Gastroesophageal sphincter (tissue), 4 donors: Measurements from ENCODE around the gene LRRC49. TPM values are rescaled to one million over a fixed set of nuclear protein-coding genes. Genes with fewer than 3 reads are reported as not detected.
A peak's percentile ranks its signal among the peaks of the same experiment; 100 is the strongest.

Source experiments
- ATAC-seq: fragments of 150-250 bp; one replicate; pipeline ENCODE4 v1.9.1; 2016; ENCODE audit warnings: mild to moderate bottlenecking, moderate library complexity
- H3K27ac ChIP-seq, 4 donors: fragments of 200-600 bp; sonication (generic) in 3 of 4; 1 replicate in 3 of 4; 2 replicates in 1 of 4; pipeline ENCODE4 v1.5.1; 2016 to 2019
- H3K27me3 ChIP-seq: fragments of 200-600 bp; sonication (generic); one replicate; pipeline ENCODE4 v1.5.1; 2019
- H3K36me3 ChIP-seq, 2 donors: fragments of 200-600 bp; sonication (generic); one replicate each; pipeline ENCODE4 v1.5.1; 2019; ENCODE audit warnings: control low read depth in 1 of 2
- H3K4me1 ChIP-seq, 3 donors: fragments of 200-600 bp; sonication (generic); 1 replicate in 2 of 3; 2 replicates in 1 of 3; pipeline ENCODE4 v1.5.1; 2016 to 2019; ENCODE audit warnings: control low read depth in 2 of 3
- H3K4me3 ChIP-seq, 2 donors: fragments of 200-600 bp; sonication (generic); one replicate each; pipeline ENCODE4 v1.5.1; 2019; ENCODE audit warnings: mild to moderate bottlenecking in 1 of 2, moderate library complexity in 1 of 2
- H3K9me3 ChIP-seq, 3 donors: fragments of 200-600 bp; sonication (generic); one replicate each; pipeline ENCODE4 v1.5.1; 2017 to 2019; ENCODE audit warnings: control low read depth in 2 of 3
- CTCF ChIP-seq, 4 experiments: fragments of 200-600 bp in 2 of 4; fragments of 450-650 bp in 2 of 4; sonication (generic) in 1 of 4; IDR thresholded peaks; one replicate each; pipeline ENCODE4 v1.5.1; 2017 to 2019; ENCODE audit warnings: antibody characterized with exemption in 4 of 4, mild to moderate bottlenecking in 2 of 4, moderate library complexity in 2 of 4
- EP300 ChIP-seq: sonication (generic); formaldehyde crosslinking; IDR thresholded peaks from one replicate; pipeline ENCODE4 v1.6.1; 2017; ENCODE audit warnings: antibody characterized with exemption, mild to moderate bottlenecking
- POLR2A ChIP-seq, 2 donors: fragments of 450-650 bp; IDR thresholded peaks; one replicate each; pipeline ENCODE4 v1.6.1; 2017; ENCODE audit warnings: antibody characterized with exemption in 2 of 2, mild to moderate bottlenecking in 2 of 2, moderate library complexity in 1 of 2
- POLR2AphosphoS5 ChIP-seq: sonication (generic); formaldehyde crosslinking; IDR thresholded peaks from one replicate; pipeline ENCODE4 v1.6.1; 2017; ENCODE audit warnings: antibody characterized with exemption
- WGBS, 2 donors: methylation state at CpG; one replicate each; pipeline ENCODE4 v1.1.5; 2018; ENCODE audit warnings: low coverage in 1 of 2; 5-methylcytosine and 5-hydroxymethylcytosine counted together
- total RNA-seq, 4 donors: library from RNA; depleted of rRNA; stranded (reverse); fragments of >200 nt; gene quantifications; one replicate each; pipeline ENCODE4 v1.1.0, GENCODE V29; 2016

The LRRC49 gene
- total RNA-seq, 4 donors from 2014 or later = 5.8 to 14.5 (median 9.2) TPM

GRCh38 chr15:71082803-71083202 is 190.2 kb downstream of the LRRC49 start:
- Histone ChIP-seq H3K4me1 (no peaks in the 10 kb centered on the region), H3K36me3 (no peaks in the 10 kb centered on the region), H3K9me3 (no peaks in the 10 kb centered on the region), H3K27me3 (no peaks in the 10 kb centered on the region), H3K27ac (peak overlapping the region in 2 of 4 donors; percentile 36 to 57), H3K4me3 (no peak overlapping the region)
- no peak for ATAC-seq
- WGBS, 2 donors = 44 to 69% methylated on average over 5 of the region's 5 CpGs
- TF ChIP-seq POLR2A (IDR thresholded peaks at IDR 0.05) = no peak
- TF ChIP-seq POLR2AphosphoS5 = peak; percentile 34
- TF ChIP-seq EP300 = no peak

- ATAC-seq = no peak
Measured at GRCh38 chr15:71083349-71083748, 190.7 kb downstream of the LRRC49 start.

GRCh38 chr15:71084264-71084663 is 191.6 kb downstream of the LRRC49 start:
- Histone ChIP-seq H3K27me3 (no peaks in the 10 kb centered on the region), H3K4me3 (no peak overlapping the region), H3K27ac (no peak overlapping the region), H3K36me3 (no peaks in the 10 kb centered on the region), H3K9me3 (no peaks in the 10 kb centered on the region), H3K4me1 (no peaks in the 10 kb centered on the region)
- no peak for ATAC-seq
- no peak for TF ChIP-seq POLR2A (IDR thresholded peaks at IDR 0.05)
- TF ChIP-seq POLR2AphosphoS5 = no peak
- TF ChIP-seq EP300 = no peak
- no peak for TF ChIP-seq CTCF (IDR thresholded peaks at IDR 0.05)
- 80 to 100% methylated on average over 1 of the region's 2 CpGs for WGBS, 2 donors

More at GRCh38 chr15:71083349-71083748, 190.7 kb downstream of the LRRC49 start:
- Histone ChIP-seq H3K27ac (peak overlapping the region in 2 of 4 donors; percentile 36 to 57), H3K27me3 (no peaks in the 10 kb centered on the region), H3K36me3 (no peaks in the 10 kb centered on the region), H3K4me3 (no peak overlapping the region), H3K4me1 (no peaks in the 10 kb centered on the region), H3K9me3 (no peaks in the 10 kb centered on the region)
- WGBS, 2 donors = 45% methylated on average over 5 of the region's 5 CpGs; no CpG with 5 or more reads in 1 of the 2 donors
- no peak for TF ChIP-seq POLR2A (IDR thresholded peaks at IDR 0.05)
- TF ChIP-seq CTCF (IDR thresholded peaks at IDR 0.05) = no peak
- TF ChIP-seq EP300 = no peak
- no peak for TF ChIP-seq POLR2AphosphoS5

- H3K27me3 ChIP-seq = no peaks in the 10 kb centered on the region
- H3K27ac ChIP-seq = no peak overlapping the region
- no peak for ATAC-seq
- no peaks in the 10 kb centered on the region for H3K4me1 ChIP-seq
- 74 to 85% methylated on average over 3 of the region's 3 CpGs for WGBS, 2 donors
- no peaks in the 10 kb centered on the region for H3K36me3 ChIP-seq
- TF ChIP-seq POLR2AphosphoS5 (no peak), POLR2A (IDR thresholded peaks at IDR 0.05) (no peak), CTCF (IDR thresholded peaks at IDR 0.05) (no peak), EP300 (no peak)
- H3K9me3 ChIP-seq = no peaks in the 10 kb centered on the region
- H3K4me3 ChIP-seq = no peak overlapping the region
Measured at GRCh38 chr15:71085809-71086208, 193.2 kb downstream of the LRRC49 start.

- H3K4me3 ChIP-seq = no peak overlapping the region
- no peaks in the 10 kb centered on the region for H3K36me3 ChIP-seq
- ATAC-seq = no peak
- no peak for TF ChIP-seq EP300
- no peak for TF ChIP-seq POLR2AphosphoS5
- no peak for TF ChIP-seq POLR2A (IDR thresholded peaks at IDR 0.05)
- TF ChIP-seq CTCF (IDR thresholded peaks at IDR 0.05) = no peak
- no peaks in the 10 kb centered on the region for H3K4me1 ChIP-seq
- no peaks in the 10 kb centered on the region for H3K27me3 ChIP-seq
- no peak overlapping the region for H3K27ac ChIP-seq
- H3K9me3 ChIP-seq = no peaks in the 10 kb centered on the region
Measured at GRCh38 chr15:71088155-71088554, 195.5 kb downstream of the LRRC49 start.
